Left lung (tissue), 10 donors: ENCODE results near the gene GJA3. TPM values are rescaled to one million over a fixed set of nuclear protein-coding genes. Genes with fewer than 3 reads are reported as not detected.
A peak's percentile ranks its signal among the peaks of the same experiment; 100 is the strongest.

Experiments
- ATAC-seq: fragments of 200-7000 bp; cut with Tn5 transposase; one replicate; pipeline ENCODE4 v1.9.1; 2020; ENCODE audit warnings: moderate library complexity
- DNase-seq, 4 donors: peaks; one replicate each; pipeline ENCODE4 v3.0.0-alpha.2; 2013 to 2020
- H3K27ac ChIP-seq, 2 donors: fragments of 200-600 bp; sonication (generic) in 1 of 2; one replicate each; pipeline versions ENCODE4 v1.5.0 to v1.8.0; 2020 to 2021
- H3K27me3 ChIP-seq, 2 donors: fragments of 200-600 bp; sonication (generic) in 1 of 2; one replicate each; pipeline versions ENCODE4 v1.5.0 to v1.8.0; 2020 to 2021
- H3K36me3 ChIP-seq, 2 donors: fragments of 200-600 bp; sonication (generic) in 1 of 2; one replicate each; pipeline versions ENCODE4 v1.5.0 to v1.8.0; 2020 to 2021
- H3K4me1 ChIP-seq, 2 donors: fragments of 200-600 bp; one replicate each; pipeline ENCODE4 v1.8.0; 2021
- H3K4me3 ChIP-seq, 2 donors: fragments of 200-600 bp; sonication (generic) in 1 of 2; one replicate each; pipeline versions ENCODE4 v1.5.0 to v1.8.0; 2020 to 2021; ENCODE audit warnings: mild to moderate bottlenecking in 1 of 2
- H3K9me3 ChIP-seq, 2 donors: fragments of 200-600 bp; sonication (generic) in 1 of 2; one replicate each; pipeline versions ENCODE4 v1.5.0 to v1.8.0; 2020 to 2021
- intact Hi-C, 2 donors: fragments of 100-400 bp; cut with DNase I; formaldehyde crosslinking; loops; one replicate each; pipeline versions ENCODE4 v1.11.2 to v1.14.2; 2022
- polyA plus RNA-seq, 6 donors: library from polyadenylated mRNA; unstranded; fragments of 120-200 nt; gene quantifications; one replicate each; pipeline ENCODE4 v1.2.1, GENCODE V29; 2013; ENCODE audit not compliant: insufficient read length in 6 of 6
- total RNA-seq, 2 donors: library from RNA; stranded (reverse); fragmentation: NEBNext Ultra II Directional; extraction: Animal tissue kit (Norgen Biotek cat#: 25700); gene quantifications; one replicate each; pipeline ENCODE4 v1.2.1, GENCODE V29; 2021
- TF ChIP-seq, protein P1 (sequence below), 2 donors: fragments of 200-600 bp; sonication (generic) in 1 of 2; IDR thresholded peaks; one replicate each; pipeline versions ENCODE4 v1.5.0 to v1.8.0; 2021; ENCODE audit warnings: antibody characterized with exemption in 2 of 2
- donor health status: DM: no; HTN: yes; CAD: no.
- donor health status: DM: no; HTN: no; CAD: no.

Gene GJA3
- total and polyA plus RNA-seq, 8 donors: 0.06 to 0.31 (median 0.11) TPM

DNA sequence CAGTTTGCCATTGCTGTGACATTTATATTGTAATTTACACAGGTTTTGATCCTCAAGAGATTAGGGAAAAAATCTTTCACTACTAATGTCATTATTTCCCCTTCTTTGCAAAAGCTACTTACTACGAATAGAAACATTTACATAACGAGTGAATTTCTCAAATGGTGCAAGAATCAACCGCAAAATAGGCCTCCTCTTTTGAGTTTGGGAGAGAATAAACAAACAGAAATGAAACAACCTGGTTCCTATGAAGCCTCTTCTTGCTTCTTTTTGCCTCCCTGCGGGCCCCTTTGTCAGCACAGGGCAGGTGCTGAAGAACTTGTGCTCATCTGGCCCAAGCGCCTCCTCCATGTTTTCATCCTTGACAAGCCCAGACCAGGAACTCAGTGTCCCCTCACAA lies 10.1 kb upstream of the GJA3 start:
- H3K27me3 ChIP-seq: peaks cover 0 to 58% of the 10 kb centered on the region in 2 donors
- H3K27ac ChIP-seq: no peak overlapping the region
- H3K9me3 ChIP-seq: no peaks in the 10 kb centered on the region
- no peak for ATAC-seq
- intact Hi-C loops: no loop called here
- peaks cover 7 to 13% of the 10 kb centered on the region in 2 donors for H3K4me1 ChIP-seq
- H3K4me3 ChIP-seq: no peak overlapping the region
- TF ChIP-seq, protein P1, sequence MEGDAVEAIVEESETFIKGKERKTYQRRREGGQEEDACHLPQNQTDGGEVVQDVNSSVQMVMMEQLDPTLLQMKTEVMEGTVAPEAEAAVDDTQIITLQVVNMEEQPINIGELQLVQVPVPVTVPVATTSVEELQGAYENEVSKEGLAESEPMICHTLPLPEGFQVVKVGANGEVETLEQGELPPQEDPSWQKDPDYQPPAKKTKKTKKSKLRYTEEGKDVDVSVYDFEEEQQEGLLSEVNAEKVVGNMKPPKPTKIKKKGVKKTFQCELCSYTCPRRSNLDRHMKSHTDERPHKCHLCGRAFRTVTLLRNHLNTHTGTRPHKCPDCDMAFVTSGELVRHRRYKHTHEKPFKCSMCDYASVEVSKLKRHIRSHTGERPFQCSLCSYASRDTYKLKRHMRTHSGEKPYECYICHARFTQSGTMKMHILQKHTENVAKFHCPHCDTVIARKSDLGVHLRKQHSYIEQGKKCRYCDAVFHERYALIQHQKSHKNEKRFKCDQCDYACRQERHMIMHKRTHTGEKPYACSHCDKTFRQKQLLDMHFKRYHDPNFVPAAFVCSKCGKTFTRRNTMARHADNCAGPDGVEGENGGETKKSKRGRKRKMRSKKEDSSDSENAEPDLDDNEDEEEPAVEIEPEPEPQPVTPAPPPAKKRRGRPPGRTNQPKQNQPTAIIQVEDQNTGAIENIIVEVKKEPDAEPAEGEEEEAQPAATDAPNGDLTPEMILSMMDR (IDR thresholded peaks at IDR 0.05): no peak
- DNase-seq: no peak
- H3K36me3 ChIP-seq: no peaks in the 10 kb centered on the region

DNA sequence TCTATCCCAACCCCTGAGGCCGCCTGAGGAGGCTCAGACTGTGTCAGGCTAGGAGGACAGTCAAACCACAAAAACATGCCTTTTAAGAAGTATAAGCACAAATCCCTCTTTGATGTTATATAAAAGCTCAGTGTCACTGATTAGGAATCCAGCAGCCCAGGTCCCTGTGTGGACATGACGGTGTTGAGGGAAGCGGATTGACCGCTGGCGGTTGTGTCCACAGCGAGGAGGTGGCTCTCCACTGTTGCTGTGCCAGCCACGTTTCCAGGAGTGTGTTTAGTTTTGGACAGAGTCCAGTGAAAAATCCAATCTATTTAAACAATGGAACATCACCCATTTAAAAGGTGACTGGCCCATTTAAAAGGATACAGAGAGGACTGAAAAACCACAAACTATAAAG lies 7.5 kb upstream of the GJA3 start:
- no peak for ATAC-seq
- no peak for DNase-seq
- H3K36me3 ChIP-seq: no peaks in the 10 kb centered on the region
- no peaks in the 10 kb centered on the region for H3K9me3 ChIP-seq
- H3K4me1 ChIP-seq: no peaks in the 10 kb centered on the region
- intact Hi-C loops: no loop called here
- peaks cover 0 to 65% of the 10 kb centered on the region in 2 donors for H3K27me3 ChIP-seq
- H3K27ac ChIP-seq: no peak overlapping the region
- no peak overlapping the region for H3K4me3 ChIP-seq
- TF ChIP-seq, protein P1 (IDR thresholded peaks at IDR 0.05): no peak

DNA sequence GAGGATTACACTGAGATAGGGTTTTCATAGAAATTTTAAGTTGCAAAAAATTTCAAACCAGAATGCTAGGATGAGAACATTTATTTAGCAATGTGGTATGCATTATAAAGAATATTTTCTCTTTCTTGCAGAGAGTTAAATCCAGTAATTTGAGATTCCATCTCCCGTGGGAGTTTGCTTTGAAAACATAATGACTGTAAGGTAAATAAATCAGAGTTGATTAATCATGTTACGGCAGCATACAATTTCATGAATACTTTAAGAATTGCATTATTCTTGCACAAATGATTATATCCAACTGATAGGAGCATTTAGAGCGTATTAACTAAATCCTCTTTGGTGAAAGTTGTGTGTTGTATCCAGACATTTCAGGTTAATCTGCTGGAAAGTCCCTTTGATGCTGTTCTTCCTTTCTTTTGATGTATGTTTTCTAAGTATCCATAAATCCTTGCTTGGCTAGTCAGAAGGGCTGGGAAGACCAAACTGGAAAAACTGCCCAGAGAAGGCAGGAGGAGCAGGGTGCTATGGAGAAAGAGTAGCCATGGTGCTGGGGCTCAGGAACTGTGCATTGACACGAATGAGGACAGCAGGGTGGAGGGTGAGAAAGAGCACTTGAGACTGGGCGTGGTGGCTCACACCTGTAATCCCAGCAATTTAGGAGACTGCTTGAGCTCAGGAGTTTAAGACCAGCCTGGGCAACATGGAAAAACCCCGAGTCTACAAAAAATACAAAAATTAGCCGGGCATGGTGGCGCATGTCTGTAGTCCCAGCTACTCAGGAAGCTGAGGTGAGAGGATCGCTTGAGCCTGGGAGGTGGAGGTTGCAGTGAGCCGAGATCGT lies 4.8 kb upstream of the GJA3 start:
- peaks cover 0 to 13% of the 10 kb centered on the region in 2 donors for H3K4me1 ChIP-seq
- intact Hi-C loops: no loop called here
- peaks cover 21 to 93% of the 10 kb centered on the region in 2 donors for H3K27me3 ChIP-seq
- no peaks in the 10 kb centered on the region for H3K36me3 ChIP-seq
- no peak for DNase-seq
- no peak overlapping the region for H3K4me3 ChIP-seq
- TF ChIP-seq, protein P1 (IDR thresholded peaks at IDR 0.05): no peak
- H3K27ac ChIP-seq: no peak overlapping the region
- H3K9me3 ChIP-seq: no peaks in the 10 kb centered on the region
- no peak for ATAC-seq

DNA sequence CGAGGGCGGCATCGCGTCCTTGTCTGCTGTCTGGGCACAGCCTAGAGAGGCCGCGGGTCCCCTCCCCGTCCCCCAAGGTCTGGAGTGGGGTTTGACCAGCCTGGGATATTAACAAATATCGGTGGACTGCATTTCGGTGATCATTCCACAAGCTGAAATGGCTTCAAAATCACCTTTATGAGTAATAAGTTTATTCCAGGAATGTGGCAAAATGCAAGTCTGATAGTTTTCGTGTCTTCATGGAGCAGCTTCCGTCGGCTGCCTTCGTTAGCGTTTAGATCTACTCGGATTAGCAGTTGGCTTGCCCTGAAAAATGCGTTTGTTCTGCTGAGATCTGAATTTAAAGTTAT lies 1.1 kb upstream of the GJA3 start:
- no peaks in the 10 kb centered on the region for H3K9me3 ChIP-seq
- intact Hi-C loops: no loop called here
- H3K4me1 ChIP-seq: peaks cover 0 to 23% of the 10 kb centered on the region in 2 donors
- no peak overlapping the region for H3K27ac ChIP-seq
- H3K27me3 ChIP-seq: peaks cover 58 to 100% of the 10 kb centered on the region in 2 donors
- ATAC-seq: no peak
- H3K36me3 ChIP-seq: no peaks in the 10 kb centered on the region
- DNase-seq: no peak
- TF ChIP-seq, protein P1 (IDR thresholded peaks at IDR 0.05): no peak
- peak overlapping the region in 1 of 2 donors; percentile 45 for H3K4me3 ChIP-seq

DNA sequence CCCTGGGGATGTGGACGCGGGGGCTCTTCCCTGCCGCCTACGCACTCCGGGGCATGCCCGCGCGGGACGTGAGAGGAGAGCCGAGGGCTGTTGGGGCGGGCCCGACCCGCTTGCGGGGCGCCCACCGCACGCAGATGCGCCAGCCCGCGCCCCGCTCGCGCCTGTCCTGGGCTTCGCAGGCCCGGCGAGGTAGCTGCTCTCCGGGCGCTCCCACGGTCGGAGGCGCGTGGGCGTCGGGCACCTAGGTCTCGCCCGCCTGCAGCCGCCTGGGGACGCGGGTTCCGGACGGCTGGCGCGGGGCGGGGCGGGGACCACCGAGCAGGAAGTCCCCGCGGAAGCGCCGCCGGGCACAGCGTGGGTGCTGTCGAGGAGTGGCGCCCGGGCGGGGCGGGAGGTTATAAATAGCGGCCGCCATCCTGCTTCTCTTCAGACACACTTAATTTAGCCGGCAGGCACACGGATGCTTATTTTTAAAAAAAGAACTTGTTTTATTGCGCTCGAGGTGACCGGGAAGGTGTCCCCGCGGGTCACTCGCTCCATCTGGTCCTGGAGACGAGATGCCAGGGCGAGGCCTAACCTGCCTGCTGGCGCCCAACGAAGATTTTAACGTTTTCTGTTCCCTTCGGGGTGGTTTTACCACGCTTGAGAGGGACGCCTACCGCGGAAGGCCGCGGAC lies 561 bp upstream of the GJA3 start:
- Histone ChIP-seq H3K4me1 (peaks cover 0 to 23% of the 10 kb centered on the region in 2 donors), H3K4me3 (peak overlapping the region; percentile 19 to 45), H3K27me3 (peaks cover 63 to 100% of the 10 kb centered on the region in 2 donors), H3K9me3 (no peaks in the 10 kb centered on the region), H3K27ac (no peak overlapping the region), H3K36me3 (no peaks in the 10 kb centered on the region)
- peak; percentile 26 for ATAC-seq
- intact Hi-C loops: no loop called here
- TF ChIP-seq, protein P1 (IDR thresholded peaks at IDR 0.05): no peak
- DNase-seq: peak in 1 of 4 donors; percentile 82
